Dermis microvascular lymphatic vessel endothelial cell (primary cell): ENCODE measurements around the gene SUOX. TPM values are rescaled to one million over a fixed set of nuclear protein-coding genes. Genes with fewer than 3 reads are reported as not detected.

Source experiments
- total RNA-seq: library from RNA; depleted of rRNA; stranded (reverse); fragments of >200 nt; gene quantifications from 2 replicates; pipeline ENCODE4 v1.2.1, GENCODE V29; 2014

The SUOX gene
- total RNA-seq, 1 donor from 2014 or later: 9.0 TPM

Other genes starting within 250 kb of the SUOX start
- 58.8 and 84.7 TPM in 2 replicates for gene SARNP, start 179.6 kb upstream of the SUOX start, total RNA-seq
- 25.3 and 26.2 TPM in 2 replicates for gene ORMDL2, start 179.2 kb upstream of the SUOX start, total RNA-seq
- 34.1 and 49.7 TPM in 2 replicates for gene DNAJC14, start 167.7 kb upstream of the SUOX start, total RNA-seq
- gene MMP19, start 154.3 kb upstream of the SUOX start, total RNA-seq: 0.51 and 0.63 TPM in 2 replicates
- 21.1 and 25.5 TPM in 2 replicates for gene PYM1, start 69.4 kb upstream of the SUOX start, total RNA-seq
- gene DGKA, start 66.1 kb upstream of the SUOX start, total RNA-seq: 18.0 and 18.9 TPM in 2 replicates
- 0.51 and 0.63 TPM in 2 replicates for gene PMEL, start 31.2 kb upstream of the SUOX start, total RNA-seq
- 24.0 and 26.3 TPM in 2 replicates for gene CDK2, start 30.4 kb upstream of the SUOX start, total RNA-seq
- 37.2 and 46.9 TPM in 2 replicates for gene RAB5B, start 23.2 kb upstream of the SUOX start, total RNA-seq
- 0.13 and 0.38 TPM in 2 replicates for gene IKZF4, start 23.8 kb downstream of the SUOX start, total RNA-seq
- gene RPS26, start 44.6 kb downstream of the SUOX start, total RNA-seq: 90.9 and 107 TPM in 2 replicates
- 0.25 and 0.26 TPM in 2 replicates for gene ERBB3, start 82.9 kb downstream of the SUOX start, total RNA-seq
- gene PA2G4, start 107.3 kb downstream of the SUOX start, total RNA-seq: 91.8 and 130 TPM in 2 replicates
- gene RPL41, start 119.4 kb downstream of the SUOX start, total RNA-seq: 2,319 and 2,425 TPM in 2 replicates
- 2.7 and 3.3 TPM in 2 replicates for gene ZC3H10, start 121.0 kb downstream of the SUOX start, total RNA-seq
- gene ESYT1, start 131.0 kb downstream of the SUOX start, total RNA-seq: 320 and 356 TPM in 2 replicates
- 60.3 and 87.9 TPM in 2 replicates for gene MYL6B, start 155.3 kb downstream of the SUOX start, total RNA-seq
- 2,234 and 2,594 TPM in 2 replicates for gene MYL6, start 161.1 kb downstream of the SUOX start, total RNA-seq
- 32.6 and 43.2 TPM in 2 replicates for gene SMARCC2, start 192.2 kb downstream of the SUOX start, total RNA-seq
- 61.4 and 90.8 TPM in 2 replicates for gene RNF41, start 224.6 kb downstream of the SUOX start, total RNA-seq
- gene NABP2, start 227.1 kb downstream of the SUOX start, total RNA-seq: 21.6 and 22.5 TPM in 2 replicates
- not detected in 2 replicates for gene SLC39A5, start 232.8 kb downstream of the SUOX start, total RNA-seq